KMS-11 (cell line): ENCODE results near the gene AARS2.

Experiments
- H2AFZ ChIP-seq: fragments of 200-600 bp; sonication (generic); 2 replicates; pipeline ENCODE4 v1.6.1; 2016; ENCODE audit warnings: antibody characterized with exemption, mixed run types, low read depth
- H3K27ac ChIP-seq: fragments of 200-600 bp; sonication (generic); 2 replicates; pipeline ENCODE4 v1.6.1; 2016; ENCODE audit warnings: mild to moderate bottlenecking, mixed run types
- H3K27me3 ChIP-seq: fragments of 200-600 bp; sonication (generic); 2 replicates; pipeline ENCODE4 v1.6.1; 2017; ENCODE audit warnings: mild to moderate bottlenecking, low read depth, mixed run types, moderate library complexity; ENCODE audit not compliant: insufficient read depth
- H3K36me3 ChIP-seq: fragments of 200-600 bp; sonication (generic); 2 replicates; pipeline ENCODE4 v1.6.1; 2017; ENCODE audit warnings: mild to moderate bottlenecking, mixed run types; ENCODE audit not compliant: insufficient read depth
- H3K4me1 ChIP-seq: fragments of 200-600 bp; sonication (generic); 2 replicates; pipeline ENCODE4 v1.6.1; 2016; ENCODE audit warnings: mild to moderate bottlenecking, low read depth, mixed run types; ENCODE audit not compliant: poor library complexity, severe bottlenecking
- H3K4me2 ChIP-seq: fragments of 200-600 bp; sonication (generic); 2 replicates; pipeline ENCODE4 v1.7.0; 2016; ENCODE audit warnings: mild to moderate bottlenecking, mixed run types
- H3K4me3 ChIP-seq: fragments of 200-600 bp; sonication (generic); IDR thresholded peaks from 2 replicates; pipeline ENCODE4 v1.6.1; 2017; ENCODE audit warnings: low read depth, low read length, mixed read lengths; ENCODE audit not compliant: insufficient read depth
- H3K79me2 ChIP-seq: fragments of 200-600 bp; sonication (generic); 2 replicates; pipeline ENCODE4 v1.6.1; 2016; ENCODE audit warnings: low read depth, mixed run types; ENCODE audit not compliant: insufficient read depth
- H3K9ac ChIP-seq: fragments of 200-600 bp; sonication (generic); 2 replicates; pipeline ENCODE4 v1.6.1; 2016; ENCODE audit warnings: mild to moderate bottlenecking, mixed run types
- H4K20me1 ChIP-seq: fragments of 200-600 bp; sonication (generic); 2 replicates; pipeline ENCODE4 v1.6.1; 2016; ENCODE audit warnings: mild to moderate bottlenecking, mixed run types; ENCODE audit not compliant: insufficient read depth
- CTCF ChIP-seq: fragments of 200-600 bp; sonication (generic); conservative IDR thresholded peaks from 2 replicates; pipeline ENCODE4 v1.6.1; 2017; ENCODE audit warnings: low read depth, mild to moderate bottlenecking, antibody characterized with exemption, low read length, moderate library complexity, mixed read lengths

AARS2 gene

DNA sequence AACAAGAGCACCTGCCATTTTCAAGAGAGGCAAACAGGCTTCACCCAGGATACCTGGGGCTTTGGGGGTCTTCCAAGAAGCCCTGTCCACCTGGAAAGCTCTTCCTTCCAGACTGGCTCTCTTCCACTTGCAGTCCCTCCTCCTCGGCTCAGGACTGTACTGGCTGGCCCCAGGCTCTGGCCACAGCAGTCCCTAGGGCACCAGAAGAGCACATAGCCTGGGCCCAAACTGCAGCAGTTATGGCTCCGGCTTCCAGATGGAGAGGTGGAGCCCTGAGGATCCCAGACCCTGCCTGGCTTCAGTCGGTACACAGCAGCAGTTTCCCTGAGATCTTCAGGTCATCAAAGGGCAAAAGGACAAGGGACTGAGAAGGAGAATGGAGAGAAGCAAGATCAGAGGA, 54.2 kb downstream of the AARS2 start:
- Histone ChIP-seq H3K27me3 (no peaks in the 10 kb centered on the region), H3K4me1 (peaks cover 57% of the 10 kb centered on the region), H3K36me3 (peaks cover 6% of the 10 kb centered on the region), H2AFZ (no peak overlapping the region), H3K79me2 (peaks cover 43% of the 10 kb centered on the region), H3K9ac (no peak overlapping the region), H4K20me1 (0 out of 2 replicates have a peak, but pooled peaks cover 5% of the 10 kb centered on the region), H3K27ac (peak overlapping the region; percentile 12; the same call in 1 of the 2 replicates), H3K4me3 (no peak overlapping the region), H3K4me2 (no peak overlapping the region)
- TF ChIP-seq CTCF: no peak

- no peak overlapping the region for H3K4me2 ChIP-seq
- no peak overlapping the region for H3K9ac ChIP-seq
- H4K20me1 ChIP-seq: 0 out of 2 replicates have a peak, but pooled peaks cover 7% of the 10 kb centered on the region
- peaks cover 62% of the 10 kb centered on the region for H3K4me1 ChIP-seq
- peak overlapping the region; percentile 12; the same call in 1 of the 2 replicates for H3K27ac ChIP-seq
- no peak overlapping the region for H2AFZ ChIP-seq
- H3K4me3 ChIP-seq: no peak overlapping the region
- H3K27me3 ChIP-seq: no peaks in the 10 kb centered on the region
- no peak for TF ChIP-seq CTCF
- H3K79me2 ChIP-seq: peaks cover 40% of the 10 kb centered on the region
- H3K36me3 ChIP-seq: peaks cover 10% of the 10 kb centered on the region
These were observed 54.8 kb downstream of the AARS2 start for GRCh38 chr6:44258325-44258863.

- Histone ChIP-seq H4K20me1 (peaks cover 12% of the 10 kb centered on the region; the same call in 1 of the 2 replicates), H3K4me2 (peak overlapping the region; percentile 21; the same call in 1 of the 2 replicates), H3K36me3 (peaks cover 11% of the 10 kb centered on the region), H2AFZ (0 out of 2 replicates have a peak overlapping the region, but pooled peaks have one; percentile 69), H3K4me3 (no peak overlapping the region), H3K79me2 (peaks cover 40% of the 10 kb centered on the region), H3K27me3 (no peaks in the 10 kb centered on the region), H3K9ac (peak overlapping the region; percentile 82; the same call in 1 of the 2 replicates), H3K27ac (peak overlapping the region; percentile 66; the same call in 1 of the 2 replicates), H3K4me1 (peaks cover 67% of the 10 kb centered on the region)
- no peak; the same call in 1 of the 2 replicates for TF ChIP-seq CTCF
These were observed 55.3 kb downstream of the AARS2 start for GRCh38 chr6:44257753-44258324.

GRCh38 chr6:44257025-44257752, 56.0 kb downstream of the AARS2 start, which contains the start of gene SLC35B2:
Gene SLC35B2, minus strand, starts transcription at chr6:44257528. Its CDS starts 118 bp downstream, at chr6:44257410.
- Histone ChIP-seq H3K27ac (peak within 1 kb of the TSS; percentile 66), H2AFZ (peak within 1 kb of the TSS; percentile 69; the same call in 1 of the 2 replicates), H3K36me3 (peaks cover 15% of the 10 kb centered on the region), H3K4me1 (peaks cover 67% of the 10 kb centered on the region), H3K27me3 (no peaks in the 10 kb centered on the region), H3K4me2 (peak within 1 kb of the TSS; percentile 96), H3K79me2 (peaks cover 39% of the 10 kb centered on the region), H3K4me3 (peak within 1 kb of the TSS; percentile 43), H4K20me1 (peaks cover 17% of the 10 kb centered on the region), H3K9ac (peak within 1 kb of the TSS; percentile 82)
- TF ChIP-seq CTCF: peak; percentile 39
